IMR-90 (cell line): ENCODE measurements around the gene ARGLU1. TPM values are rescaled to one million over a fixed set of nuclear protein-coding genes. Genes with fewer than 3 reads are reported as not detected.

Source experiments
- ATAC-seq: fragments of 200-7000 bp; cut with Tn5 transposase; 2 replicates; pipeline ENCODE4 v1.9.1; 2020; ENCODE audit warnings: low read depth, mild to moderate bottlenecking, moderate library complexity
- BruUV-seq: library from RNA; stranded (reverse); fragments of 400-500 nt; replicated peaks from 2 replicates; lab custom pipeline; 2021; lab: Mats Ljungman, UMichigan
- CTCF ChIA-PET: fragments of 300-600 bp; formaldehyde crosslinking; extraction: SDS; loops from one replicate; lab custom pipeline; 2021; ENCODE audit warnings: antibody characterized with exemption; lab: Yijun Ruan, JAX
- POLR2A ChIA-PET: fragments of 300-600 bp; sonication (Branson Sonifier 250); formaldehyde crosslinking; loops from one replicate; lab custom pipeline; 2022; ENCODE audit warnings: antibody characterized with exemption; ENCODE audit not compliant: unreplicated experiment; lab: Charles Lee
- DNase-seq: peaks from one replicate; pipeline ENCODE4 v3.0.0; 2013
- H2AFZ ChIP-seq: replicated peaks from 2 replicates; pipeline ENCODE3; 2013; ENCODE audit warnings: low read length, mild to moderate bottlenecking; ENCODE audit not compliant: poor library complexity
- H2AK5ac ChIP-seq: 2 replicates; pipeline ENCODE4 v1.6.1; 2013; ENCODE audit warnings: low read depth, low read length, inconsistent platforms
- H2AK9ac ChIP-seq: replicated peaks from 2 replicates; pipeline ENCODE3; 2013; ENCODE audit warnings: mild to moderate bottlenecking, low read depth, low read length, moderate library complexity; ENCODE audit not compliant: poor library complexity
- H2BK120ac ChIP-seq: 2 replicates; pipeline ENCODE4 v1.6.1; 2013; ENCODE audit warnings: low read depth, low read length, inconsistent platforms
- H2BK15ac ChIP-seq: 3 replicates; pipeline ENCODE4 v1.6.1; 2013; ENCODE audit warnings: low read depth, low read length, inconsistent platforms
- H2BK20ac ChIP-seq: 2 replicates; pipeline ENCODE4 v1.6.1; 2013; ENCODE audit warnings: low read depth, mild to moderate bottlenecking, inconsistent platforms, low read length, moderate library complexity
- H2BK5ac ChIP-seq: 2 replicates; pipeline ENCODE4 v1.6.1; 2013; ENCODE audit warnings: mild to moderate bottlenecking, low read depth, low read length, inconsistent platforms; ENCODE audit not compliant: poor library complexity, severe bottlenecking
- H3K14ac ChIP-seq: replicated peaks from 2 replicates; pipeline ENCODE4 v1.6.1; 2013; ENCODE audit warnings: low read depth, low read length, inconsistent platforms
- H3K18ac ChIP-seq: 2 replicates; pipeline ENCODE4 v1.6.1; 2013; ENCODE audit warnings: low read depth, low read length, control low read depth
- H3K23ac ChIP-seq: 2 replicates; pipeline ENCODE4 v1.6.1; 2013; ENCODE audit warnings: low read depth, low read length, inconsistent platforms
- H3K27ac ChIP-seq: 2 replicates; pipeline ENCODE4 v1.5.1; 2013; ENCODE audit warnings: mild to moderate bottlenecking, control low read depth, low read length; ENCODE audit not compliant: insufficient read depth
- H3K27me3 ChIP-seq: 2 replicates; pipeline ENCODE4 v1.6.1; 2013; ENCODE audit warnings: low read length; ENCODE audit not compliant: control insufficient read depth, insufficient read depth
- H3K36me3 ChIP-seq: 2 replicates; pipeline ENCODE4 v1.6.1; 2013; ENCODE audit warnings: low read length, mixed read lengths; ENCODE audit not compliant: control insufficient read depth, insufficient read depth
- H3K4ac ChIP-seq: 2 replicates; pipeline ENCODE4 v1.6.1; 2013; ENCODE audit warnings: low read depth, low read length, inconsistent platforms
- H3K4me1 ChIP-seq: 2 replicates; pipeline ENCODE4 v1.6.1; 2013; ENCODE audit warnings: low read length, mixed read lengths; ENCODE audit not compliant: control insufficient read depth, insufficient read depth
- H3K4me2 ChIP-seq: 2 replicates; pipeline ENCODE4 v1.6.1; 2013; ENCODE audit warnings: low read depth, mild to moderate bottlenecking, control low read depth, low read length, moderate library complexity
- H3K4me3 ChIP-seq: 2 replicates; pipeline ENCODE4 v1.5.1; 2013; ENCODE audit warnings: low read depth, mild to moderate bottlenecking, control low read depth, low read length, moderate library complexity; ENCODE audit not compliant: insufficient read depth
- H3K56ac ChIP-seq: 2 replicates; pipeline ENCODE4 v1.6.1; 2013; ENCODE audit warnings: low read length, inconsistent platforms; ENCODE audit not compliant: insufficient read depth; ENCODE audit errors: extremely low read depth
- H3K79me1 ChIP-seq, 2 experiments: 2 replicates each; pipeline ENCODE4 v1.6.1; 2013; ENCODE audit warnings: low read length in 2 of 2, inconsistent platforms in 1 of 2, low read depth in 1 of 2
- H3K9ac ChIP-seq: 2 replicates; pipeline ENCODE4 v1.6.1; 2013; ENCODE audit warnings: low read depth, low read length, control low read depth
- H3K9me1 ChIP-seq: 2 replicates; pipeline ENCODE4 v1.6.1; 2013; ENCODE audit warnings: low read length, inconsistent platforms; ENCODE audit not compliant: insufficient read depth
- H3K9me3 ChIP-seq: 2 replicates; pipeline ENCODE4 v1.6.1; 2013; ENCODE audit warnings: low read length; ENCODE audit not compliant: control insufficient read depth, insufficient read depth
- H4K20me1 ChIP-seq: 2 replicates; pipeline ENCODE4 v1.6.1; 2013; ENCODE audit warnings: low read length, inconsistent platforms; ENCODE audit not compliant: insufficient read depth
- H4K5ac ChIP-seq: 2 replicates; pipeline ENCODE4 v1.6.1; 2013; ENCODE audit warnings: mild to moderate bottlenecking, low read depth, low read length, control low read depth
- H4K8ac ChIP-seq, 2 experiments: 2 replicates each; pipeline ENCODE4 v1.6.1; 2013; ENCODE audit warnings: low read depth in 2 of 2, low read length in 2 of 2, control low read depth in 1 of 2, inconsistent platforms in 1 of 2
- H4K91ac ChIP-seq: 2 replicates; pipeline ENCODE4 v1.6.1; 2013; ENCODE audit warnings: low read depth, low read length, inconsistent platforms; ENCODE audit not compliant: insufficient read depth
- BHLHE40 ChIP-seq: fragments of 150-350 bp; IDR thresholded peaks from 2 replicates; pipeline ENCODE4 v1.6.1; 2016; ENCODE audit warnings: mild to moderate bottlenecking, low read depth, low read length
- WGBS, 2 experiments: methylation state at CpG; one replicate each; pipeline versions ENCODE4 v1.1.5 to v1.1.7; 2013; ENCODE audit warnings: missing lambda C conversion rate in 2 of 2; ENCODE audit not compliant: insufficient read length in 1 of 2; ENCODE audit errors: extremely low coverage in 2 of 2; 5-methylcytosine and 5-hydroxymethylcytosine counted together
- dilution Hi-C: fragments of 300-500 bp; cut with HindIII; formaldehyde crosslinking; loops from one replicate; pipeline ENCODE4 v1.14.3; 2018; ENCODE audit warnings: low sequenced_read_pairs; ENCODE audit not compliant: unreplicated experiment
- in situ Hi-C: fragments of 300-500 bp; cut with MboI; formaldehyde crosslinking; loops from 3 replicates; pipeline ENCODE4 v1.14.3; 2019; ENCODE audit warnings: low sequenced_read_pairs, inconsistent platforms, mixed read lengths
- intact Hi-C: fragments of 100-400 bp; cut with micrococcal nuclease; formaldehyde crosslinking; loops from 2 replicates; pipeline ENCODE4 v1.10.0; 2022
- polyA plus RNA-seq, 3 experiments: library from polyadenylated mRNA; depleted of rRNA; stranded (reverse); fragments of >200 nt; gene quantifications; 2 replicates each; pipeline ENCODE4 v1.2.3, GENCODE V29; 2012; ENCODE audit warnings: low replicate concordance in 1 of 3
- total RNA-seq: library from RNA; depleted of rRNA; stranded (reverse); fragments of >200 nt; gene quantifications from 2 replicates; pipeline ENCODE4 v1.2.3, GENCODE V29; 2012

ARGLU1 gene
- total and polyA plus RNA-seq, 2 of the 4 experiments (the other 2 are of a cell fraction): 11.1 to 51.4 TPM

DNA sequence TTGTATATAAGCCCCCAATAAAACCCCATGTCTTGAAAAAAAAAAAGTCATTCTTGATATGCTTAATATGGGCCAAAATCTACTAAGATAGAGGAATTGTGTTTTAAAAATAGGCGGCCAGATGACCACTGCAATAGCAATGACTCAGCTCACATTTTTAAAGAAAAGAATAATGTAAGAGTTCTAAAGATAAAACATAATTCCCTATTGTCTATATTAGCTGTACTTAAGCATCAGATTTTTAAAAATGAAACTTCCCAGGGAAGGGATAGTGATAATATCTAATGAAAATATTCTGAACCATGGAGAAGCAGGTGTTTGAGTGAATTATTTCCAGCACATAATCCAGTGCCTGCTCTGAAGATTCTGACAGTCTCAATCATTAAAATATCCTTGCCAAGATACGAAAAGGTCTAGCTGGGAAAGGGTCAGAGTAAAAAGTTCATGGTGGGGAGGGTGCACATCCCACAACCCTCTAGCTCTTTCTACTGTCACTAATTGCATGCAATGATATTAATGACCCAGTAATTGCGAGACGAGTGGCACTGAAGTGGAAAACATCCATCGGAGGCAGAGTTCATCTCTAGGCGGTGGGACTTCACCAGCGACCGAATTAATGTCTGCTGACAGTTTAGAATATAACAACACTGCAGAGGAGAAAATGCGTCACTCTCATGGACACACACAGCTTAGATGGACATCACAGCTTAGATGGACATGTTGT, 64.0 kb downstream of the ARGLU1 start:
- H2AK9ac ChIP-seq: peak overlapping the region; percentile 52
- H3K27ac ChIP-seq: no peak overlapping the region
- no peak overlapping the region for H2AFZ ChIP-seq
- dilution Hi-C loops: no loop called here
- H3K23ac ChIP-seq: no peak overlapping the region
- no peak overlapping the region for H2BK5ac ChIP-seq
- H3K4ac ChIP-seq: no peak overlapping the region
- TF ChIP-seq BHLHE40: no peak
- H3K9me3 ChIP-seq: no peaks in the 10 kb centered on the region
- ATAC-seq: no peak
- H2BK15ac ChIP-seq: no peak overlapping the region
- no peak overlapping the region for H3K4me2 ChIP-seq
- H3K4me3 ChIP-seq: no peak overlapping the region
- H4K8ac ChIP-seq: no peak overlapping the region
- H2BK120ac ChIP-seq: no peak overlapping the region
- H3K9ac ChIP-seq: no peak overlapping the region
- H2AK5ac ChIP-seq: no peak overlapping the region
- H3K9me1 ChIP-seq: no peaks in the 10 kb centered on the region
- no peaks in the 10 kb centered on the region for H4K20me1 ChIP-seq
- CTCF ChIA-PET: no interaction called here
- H3K36me3 ChIP-seq: no peaks in the 10 kb centered on the region
- 78% methylated on average over 5 of the region's 9 CpGs; no CpG with 5 or more reads in 1 of the 2 experiments for WGBS, 2 experiments
- POLR2A ChIA-PET: no interaction called here
- in situ Hi-C loops: loop anchor here (25.0 kb wide), 1 partner anchor 417 kb away; no protein-coding TSS in a partner anchor
- no peak overlapping the region for H4K91ac ChIP-seq
- no peak overlapping the region for H3K18ac ChIP-seq
- H3K79me1 ChIP-seq: peaks cover 10 to 17% of the 10 kb centered on the region in 2 experiments; a peak in 2 of 4 replicates
- H3K56ac ChIP-seq: no peak overlapping the region
- no peak overlapping the region for H4K5ac ChIP-seq
- no peak overlapping the region for H3K14ac ChIP-seq
- H3K27me3 ChIP-seq: no peaks in the 10 kb centered on the region
- intact Hi-C loops: no loop called here
- H3K4me1 ChIP-seq: peaks cover 3% of the 10 kb centered on the region; the same call in 1 of the 2 replicates
- BruUV-seq: no TSS peak
- peak; percentile 34 for DNase-seq
- H2BK20ac ChIP-seq: no peak overlapping the region
